Femur (tissue), 1 donor: ENCODE data around the gene HHIPL1.
A peak's percentile ranks its signal among the peaks of the same experiment; 100 is the strongest.

Source experiments
- DNase-seq: peaks from one replicate; pipeline ENCODE4 v3.0.0-alpha.2; 2017

The HHIPL1 gene

GRCh38 chr14:99644723-99645544 lies at the start of gene HHIPL1:
TSS of gene HHIPL1 (plus strand) at chr14:99645129. CDS start at chr14:99645208, 79 bp downstream.
- peak; percentile 51 for DNase-seq

- DNase-seq, result no peak
These were observed 49.4 kb upstream of the HHIPL1 start for GRCh38 chr14:99595524-99595923.

- no peak for DNase-seq
These were observed 48.8 kb upstream of the HHIPL1 start for GRCh38 chr14:99596071-99596627.

- no peak for DNase-seq
These were observed 48.2 kb upstream of the HHIPL1 start for GRCh38 chr14:99596772-99597171.

- DNase-seq, result no peak
These were observed 46.9 kb upstream of the HHIPL1 start for GRCh38 chr14:99597911-99598600.

GRCh38 chr14:99598774-99599173 lies 46.2 kb upstream of the HHIPL1 start:
- no peak for DNase-seq

GRCh38 chr14:99599393-99599792 lies 45.5 kb upstream of the HHIPL1 start:
- no peak for DNase-seq

- DNase-seq, result no peak
These were observed 44.6 kb upstream of the HHIPL1 start for GRCh38 chr14:99600232-99600888.

GRCh38 chr14:99601361-99601831 lies 43.5 kb upstream of the HHIPL1 start:
- no peak for DNase-seq

GRCh38 chr14:99602054-99602787 lies 42.7 kb upstream of the HHIPL1 start:
- no peak for DNase-seq

GRCh38 chr14:99602788-99603415 lies 42.0 kb upstream of the HHIPL1 start:
- DNase-seq, result no peak

- no peak for DNase-seq
These were observed 41.3 kb upstream of the HHIPL1 start, which contains the start of gene CCDC85C for GRCh38 chr14:99603471-99604277. TSS of gene CCDC85C (minus strand) at chr14:99604207. CDS start at chr14:99603959, 248 bp downstream.

GRCh38 chr14:99604278-99604765 lies 40.6 kb upstream of the HHIPL1 start:
- peak; percentile 96 for DNase-seq

GRCh38 chr14:99604766-99605298 lies 40.1 kb upstream of the HHIPL1 start:
- DNase-seq, result no peak

- peak; percentile 73 for DNase-seq
These were observed 39.5 kb upstream of the HHIPL1 start for GRCh38 chr14:99605299-99605961.

- no peak for DNase-seq
These were observed 38.6 kb upstream of the HHIPL1 start for GRCh38 chr14:99606359-99606758.

- no peak for DNase-seq
These were observed 36.3 kb upstream of the HHIPL1 start for GRCh38 chr14:99608591-99608990.

- DNase-seq, result no peak
These were observed 35.4 kb upstream of the HHIPL1 start for GRCh38 chr14:99609245-99610170.

GRCh38 chr14:99611646-99612045 lies 33.3 kb upstream of the HHIPL1 start:
- no peak for DNase-seq
